Measurements from ENCODE around the gene FLT1.

Gene FLT1

DNA sequence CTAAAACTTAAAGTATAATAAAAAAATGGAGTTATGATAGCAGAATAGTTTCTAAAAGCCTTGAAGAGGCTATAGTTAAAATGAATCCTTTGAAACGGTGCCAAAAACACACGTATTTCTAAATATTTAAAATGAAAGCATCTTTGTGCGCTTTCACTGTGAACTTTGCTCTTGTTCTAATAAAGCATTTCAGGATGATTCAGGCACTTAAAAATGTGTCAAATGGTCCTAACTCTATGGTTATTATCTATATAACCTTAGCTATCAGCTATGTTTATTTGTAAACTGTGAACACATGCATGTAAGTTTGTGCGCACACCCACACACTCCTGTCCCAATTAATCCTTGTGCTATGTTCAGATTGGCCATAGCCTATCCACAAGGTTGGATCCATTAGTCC is 124.5 kb downstream of the FLT1 start:
- no peak for DNase-seq (ENCODE audit: low read depth in 1 of 2, low spot score in 1 of 2)
- in situ Hi-C loops (cut with HindIII; ENCODE audit: low pct_unique_long_range_greater_than_20kb, low sequenced_read_pairs): no loop called here
- TF ChIP-seq JUND (IDR thresholded peaks at IDR 0.05; ENCODE audit: low read depth): no peak

DNA sequence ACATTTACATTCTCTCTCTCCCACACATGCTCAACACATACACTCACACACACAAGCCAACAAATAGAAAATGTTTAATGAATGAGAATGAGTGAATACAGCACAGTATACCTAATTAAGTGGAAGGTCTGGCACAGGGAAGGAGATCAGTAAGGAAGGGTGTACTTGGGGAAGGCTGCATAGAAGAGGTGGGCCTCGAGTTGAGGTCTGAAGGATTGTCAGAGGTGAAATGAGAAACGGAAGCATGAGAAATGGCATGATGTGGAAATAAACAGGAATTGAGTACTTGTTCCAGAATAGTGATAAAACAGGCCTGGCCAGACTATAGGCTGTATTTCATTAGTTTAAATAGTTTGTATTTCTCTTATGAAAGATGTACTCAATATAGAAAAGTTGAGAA is 136.2 kb downstream of the FLT1 start:
- DNase-seq (ENCODE audit: low read depth in 1 of 2, low spot score in 1 of 2): no peak
- in situ Hi-C loops (cut with HindIII; ENCODE audit: low pct_unique_long_range_greater_than_20kb, low sequenced_read_pairs): no loop called here
- TF ChIP-seq JUND (IDR thresholded peaks at IDR 0.05; ENCODE audit: low read depth): no peak

DNA sequence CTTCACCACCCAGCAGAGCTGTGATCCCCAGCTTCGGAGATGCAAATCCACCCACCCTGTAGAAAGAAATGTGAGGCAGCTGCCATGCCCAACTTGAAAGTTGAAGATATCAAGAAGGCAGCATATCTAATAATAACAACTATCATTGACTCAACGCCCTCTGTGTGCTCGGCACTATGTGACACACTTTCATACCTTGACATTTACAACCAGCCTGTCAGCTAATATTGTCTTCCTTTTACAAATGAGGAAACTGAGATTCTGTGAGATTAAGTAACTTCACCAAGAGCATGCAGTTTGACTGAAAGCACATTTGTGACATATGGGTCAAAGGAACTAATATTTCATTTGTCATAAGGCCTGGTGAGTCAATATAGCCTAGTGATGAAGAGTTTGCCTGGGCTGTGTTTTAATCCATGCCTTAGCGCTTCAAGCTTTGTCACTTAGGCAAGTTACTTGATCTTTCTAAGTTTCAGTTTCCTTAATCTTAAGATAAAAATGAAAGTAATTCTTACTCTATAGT is 137.0 kb downstream of the FLT1 start:
- in situ Hi-C loops (cut with HindIII; ENCODE audit: low pct_unique_long_range_greater_than_20kb, low sequenced_read_pairs): no loop called here
- DNase-seq (ENCODE audit: low read depth in 1 of 2, low spot score in 1 of 2): peak in 1 of 2 experiments; percentile 15
- no peak for TF ChIP-seq JUND (IDR thresholded peaks at IDR 0.05; ENCODE audit: low read depth)

DNA sequence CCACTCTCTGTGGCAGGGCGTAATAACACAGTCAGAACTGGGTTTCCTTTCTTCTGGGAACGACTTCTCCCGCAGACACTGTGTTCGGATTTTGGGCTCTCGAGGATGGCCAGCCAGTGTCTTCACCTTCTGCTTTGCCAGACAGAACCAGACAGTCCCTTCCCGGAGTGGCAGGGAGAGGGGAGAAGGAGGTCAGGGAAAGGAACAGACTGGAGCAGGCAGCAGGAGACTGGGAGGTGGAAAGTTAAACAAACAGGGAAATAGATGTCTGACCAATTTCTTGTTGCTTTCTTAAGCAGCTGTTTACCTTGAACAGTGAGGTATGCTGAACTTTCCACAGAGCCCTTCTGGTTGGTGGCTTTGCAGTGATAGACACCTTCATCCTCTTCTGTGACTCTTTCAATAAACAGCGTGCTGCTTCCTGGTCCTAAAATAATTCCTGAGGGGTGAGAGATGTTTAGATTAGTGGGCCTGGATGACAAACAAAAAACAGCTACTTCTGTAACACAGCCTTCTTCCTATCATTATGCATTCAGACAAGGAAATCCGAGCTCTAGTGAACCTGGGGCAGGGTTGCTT is 137.6 kb downstream of the FLT1 start:
- no peak for TF ChIP-seq JUND (IDR thresholded peaks at IDR 0.05; ENCODE audit: low read depth)
- peak in 1 of 2 experiments; percentile 75 for DNase-seq (ENCODE audit: low read depth in 1 of 2, low spot score in 1 of 2)
- in situ Hi-C loops (cut with HindIII; ENCODE audit: low pct_unique_long_range_greater_than_20kb, low sequenced_read_pairs): no loop called here

DNA sequence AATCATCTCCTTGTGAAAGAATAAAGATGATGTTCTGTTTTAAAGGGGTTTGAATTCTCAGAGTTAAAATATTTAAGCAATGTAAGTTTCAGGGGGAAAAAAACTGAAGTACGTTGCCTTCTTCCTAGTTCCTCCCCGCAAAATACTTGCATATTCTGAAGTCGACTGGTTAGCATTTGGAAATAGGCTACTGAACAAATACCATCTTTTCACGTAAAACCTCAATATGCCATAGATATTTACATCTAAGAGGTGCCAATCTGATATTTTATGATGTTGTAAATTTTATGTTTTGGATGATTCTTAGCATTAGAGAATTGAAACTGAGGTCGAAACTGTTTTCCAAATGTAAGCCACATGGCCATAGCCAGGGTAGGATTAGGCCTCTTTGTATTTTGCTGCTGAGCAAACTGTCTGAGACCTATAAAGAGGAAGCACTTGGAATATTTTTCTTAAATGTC is 138.3 kb downstream of the FLT1 start:
- in situ Hi-C loops (cut with HindIII; ENCODE audit: low pct_unique_long_range_greater_than_20kb, low sequenced_read_pairs): no loop called here
- DNase-seq (ENCODE audit: low read depth in 1 of 2, low spot score in 1 of 2): no peak
- TF ChIP-seq JUND (IDR thresholded peaks at IDR 0.05; ENCODE audit: low read depth): no peak

DNA sequence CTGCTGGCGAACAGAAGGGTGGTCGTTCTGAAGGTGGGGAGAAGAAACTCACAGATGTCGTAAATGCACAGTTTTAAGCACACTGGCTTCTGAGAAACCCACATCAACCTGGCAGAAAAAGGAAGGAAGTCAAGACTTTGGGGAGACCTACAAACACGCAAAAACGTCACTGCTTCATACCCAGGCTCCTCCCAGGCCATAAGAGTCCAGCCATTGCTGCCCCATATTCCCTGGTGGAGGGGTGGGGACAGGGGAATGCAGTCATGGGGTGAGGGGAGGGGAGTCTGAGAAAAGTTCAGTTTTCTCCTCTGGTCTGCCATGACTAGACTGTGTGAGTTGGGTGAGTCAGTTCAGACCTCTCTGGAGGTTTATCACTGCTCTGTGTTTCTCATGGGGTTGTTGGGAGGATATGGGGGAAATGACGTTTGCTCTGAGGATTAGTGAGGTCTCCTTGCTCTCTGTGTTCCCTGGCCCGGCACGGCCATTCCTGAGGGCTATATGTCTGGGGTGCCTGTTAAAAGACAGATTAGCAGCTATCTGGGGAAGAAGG is 139.0 kb downstream of the FLT1 start:
- no peak for DNase-seq (ENCODE audit: low read depth in 1 of 2, low spot score in 1 of 2)
- TF ChIP-seq JUND (IDR thresholded peaks at IDR 0.05; ENCODE audit: low read depth): no peak
- in situ Hi-C loops (cut with HindIII; ENCODE audit: low pct_unique_long_range_greater_than_20kb, low sequenced_read_pairs): no loop called here

DNA sequence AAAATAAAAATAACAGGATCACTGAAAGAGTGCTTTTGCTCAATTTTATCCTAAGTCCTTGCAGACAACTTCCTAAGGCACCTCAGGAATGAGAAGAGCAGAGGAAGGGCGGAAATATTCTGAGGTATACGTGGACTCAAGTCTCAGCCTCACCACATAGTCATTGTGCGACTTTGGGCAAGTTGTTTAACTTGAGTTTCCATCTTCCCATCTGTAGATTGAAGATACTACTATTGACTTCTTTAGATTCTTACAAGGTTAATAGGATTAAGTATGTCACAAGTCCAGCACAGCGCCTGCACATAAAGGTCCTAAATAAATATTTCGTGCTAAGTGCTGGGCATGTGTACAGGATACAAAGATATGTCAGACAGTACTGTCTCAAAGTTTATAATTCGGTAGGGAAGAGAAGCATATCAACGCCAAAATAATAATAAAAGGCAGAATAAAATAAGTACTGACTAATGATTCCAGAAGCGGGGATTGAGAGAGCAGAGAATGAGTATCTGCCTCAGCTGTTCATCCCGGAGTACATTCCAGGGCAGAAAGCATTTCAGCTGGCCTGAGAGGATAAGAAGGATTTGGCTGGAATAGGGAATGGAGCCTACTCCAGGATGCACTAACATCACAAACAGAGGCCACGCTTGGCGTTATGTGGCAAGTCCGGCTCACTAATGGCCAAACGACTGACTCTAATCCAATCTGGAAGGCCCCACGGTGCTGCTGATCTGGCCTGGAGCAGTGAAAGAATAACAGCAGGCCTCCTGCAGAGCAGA is 139.7 kb downstream of the FLT1 start:
- in situ Hi-C loops (cut with HindIII; ENCODE audit: low pct_unique_long_range_greater_than_20kb, low sequenced_read_pairs): no loop called here
- TF ChIP-seq JUND (IDR thresholded peaks at IDR 0.05; ENCODE audit: low read depth): no peak
- peak in 1 of 2 experiments; percentile 17 for DNase-seq (ENCODE audit: low read depth in 1 of 2, low spot score in 1 of 2)

DNA sequence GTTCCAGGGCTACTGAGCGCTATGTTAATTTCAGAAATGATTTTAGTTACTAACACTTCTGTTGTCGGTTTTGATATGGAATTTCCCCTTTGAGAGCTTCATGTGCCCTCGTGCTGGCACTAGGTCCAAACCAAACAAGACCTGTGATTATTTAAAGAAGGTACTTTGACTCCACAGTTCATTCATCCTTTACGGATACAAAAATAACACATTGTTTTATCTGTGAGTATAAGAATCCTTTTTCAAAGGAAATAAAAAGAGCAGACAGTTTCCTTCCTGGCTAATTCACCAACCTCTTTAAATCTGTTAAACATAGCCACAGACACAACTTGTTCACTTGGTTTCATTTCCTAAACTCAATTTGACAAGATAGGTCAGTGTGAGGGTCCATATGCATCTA is 141.2 kb downstream of the FLT1 start:
- in situ Hi-C loops (cut with HindIII; ENCODE audit: low pct_unique_long_range_greater_than_20kb, low sequenced_read_pairs): no loop called here
- TF ChIP-seq JUND (IDR thresholded peaks at IDR 0.05; ENCODE audit: low read depth): no peak
- no peak for DNase-seq (ENCODE audit: low read depth in 1 of 2, low spot score in 1 of 2)

DNA sequence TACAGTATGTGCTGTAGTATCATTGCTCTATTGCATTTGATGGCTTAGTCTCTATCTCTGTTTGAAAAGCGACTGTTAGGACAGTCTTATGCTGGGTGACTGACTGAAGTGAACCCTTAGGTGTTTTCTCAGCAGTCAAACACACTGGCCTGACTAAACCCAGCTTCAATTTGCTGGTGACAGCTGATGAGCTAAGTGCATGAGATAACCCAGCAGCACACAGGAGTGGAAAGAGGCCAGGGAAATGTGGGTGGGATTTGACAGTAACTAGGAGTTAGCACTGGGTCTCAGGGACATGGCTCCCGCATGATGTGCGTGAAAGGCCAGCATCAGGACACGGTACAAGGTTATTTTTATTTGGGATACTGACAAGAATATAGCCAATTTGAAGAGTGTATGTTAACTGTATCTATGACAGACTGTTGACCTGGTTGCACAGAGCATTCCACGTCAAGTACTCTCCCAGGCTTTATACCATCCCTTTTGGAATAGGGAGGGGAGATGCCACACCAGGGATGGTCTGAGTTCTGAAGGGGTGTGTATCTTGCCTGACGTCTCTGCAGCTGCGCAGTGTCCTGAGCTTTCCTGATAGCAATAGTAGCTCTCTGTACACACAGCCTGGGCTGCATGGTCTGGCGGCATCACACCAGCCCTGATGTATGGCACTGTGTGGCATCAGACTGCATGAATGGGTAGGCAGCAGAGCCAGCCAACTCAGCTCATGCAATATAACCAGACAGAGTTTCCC is 144.8 kb downstream of the FLT1 start:
- in situ Hi-C loops (cut with HindIII; ENCODE audit: low pct_unique_long_range_greater_than_20kb, low sequenced_read_pairs): no loop called here
- TF ChIP-seq JUND (IDR thresholded peaks at IDR 0.05; ENCODE audit: low read depth): no peak
- no peak for DNase-seq (ENCODE audit: low read depth in 1 of 2, low spot score in 1 of 2)

DNA sequence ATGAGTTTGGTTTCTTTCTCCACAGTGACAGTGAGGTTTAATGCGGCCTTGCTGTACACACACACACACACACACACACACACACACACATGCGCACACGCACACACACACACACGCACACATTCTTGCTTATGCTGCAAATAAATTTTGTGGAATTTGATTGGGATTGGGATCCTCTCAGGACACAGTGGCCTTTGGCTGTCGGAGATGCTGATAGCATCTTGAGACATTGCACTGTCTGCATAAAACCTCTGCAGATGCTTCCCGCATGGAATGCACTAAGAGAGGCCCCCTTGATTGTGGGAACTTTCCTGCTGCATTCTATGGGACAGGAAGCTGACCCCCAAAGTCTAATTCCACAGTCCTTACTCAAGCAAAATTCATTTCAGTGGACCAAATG is 145.6 kb downstream of the FLT1 start:
- in situ Hi-C loops (cut with HindIII; ENCODE audit: low pct_unique_long_range_greater_than_20kb, low sequenced_read_pairs): no loop called here
- no peak for DNase-seq (ENCODE audit: low read depth in 1 of 2, low spot score in 1 of 2)
- TF ChIP-seq JUND (IDR thresholded peaks at IDR 0.05; ENCODE audit: low read depth): no peak

DNA sequence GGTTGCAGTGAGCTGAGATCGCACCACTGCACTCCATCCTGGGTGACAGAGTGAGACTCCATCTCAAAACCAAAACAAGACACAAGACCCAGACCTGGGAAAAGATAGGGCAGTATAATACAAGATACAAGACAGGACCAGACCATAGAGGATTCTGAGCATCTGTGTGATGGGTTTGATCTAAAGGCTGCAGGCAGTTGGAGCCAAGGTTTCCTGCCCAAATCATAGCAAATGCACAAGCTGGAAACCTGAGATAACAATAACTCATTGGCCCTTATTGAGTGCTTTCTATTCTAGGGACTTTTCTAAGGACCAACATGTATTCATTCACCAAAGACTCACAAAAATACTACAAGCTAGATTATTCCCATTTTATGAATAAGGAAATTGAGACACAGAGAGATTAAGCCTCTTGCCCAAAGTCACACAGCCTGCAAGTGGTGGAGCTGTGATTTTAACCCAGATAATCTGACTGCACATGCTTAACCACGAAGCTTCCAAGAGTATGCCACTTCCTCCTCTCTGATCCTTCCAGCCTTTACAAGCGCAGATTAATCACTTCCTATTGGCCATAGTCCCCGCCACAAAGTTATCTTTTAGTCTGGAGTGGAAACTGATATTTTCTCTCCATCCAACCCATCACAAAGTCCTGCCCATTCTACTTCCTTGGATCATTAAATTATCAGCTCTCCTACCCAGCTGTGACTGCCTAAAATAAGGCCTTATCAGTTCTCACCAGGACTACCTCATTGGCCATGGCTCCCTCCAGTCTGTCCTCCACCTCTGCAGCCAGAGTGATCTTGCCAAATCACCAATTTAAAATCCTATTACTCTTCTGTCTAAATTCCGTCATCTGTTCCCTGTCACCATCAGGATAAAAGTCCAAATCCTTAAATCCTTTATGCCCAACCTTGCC is 147.2 kb downstream of the FLT1 start:
- in situ Hi-C loops (cut with HindIII; ENCODE audit: low pct_unique_long_range_greater_than_20kb, low sequenced_read_pairs): no loop called here
- no peak for DNase-seq (ENCODE audit: low read depth in 1 of 2, low spot score in 1 of 2)
- no peak for TF ChIP-seq JUND (IDR thresholded peaks at IDR 0.05; ENCODE audit: low read depth)

DNA sequence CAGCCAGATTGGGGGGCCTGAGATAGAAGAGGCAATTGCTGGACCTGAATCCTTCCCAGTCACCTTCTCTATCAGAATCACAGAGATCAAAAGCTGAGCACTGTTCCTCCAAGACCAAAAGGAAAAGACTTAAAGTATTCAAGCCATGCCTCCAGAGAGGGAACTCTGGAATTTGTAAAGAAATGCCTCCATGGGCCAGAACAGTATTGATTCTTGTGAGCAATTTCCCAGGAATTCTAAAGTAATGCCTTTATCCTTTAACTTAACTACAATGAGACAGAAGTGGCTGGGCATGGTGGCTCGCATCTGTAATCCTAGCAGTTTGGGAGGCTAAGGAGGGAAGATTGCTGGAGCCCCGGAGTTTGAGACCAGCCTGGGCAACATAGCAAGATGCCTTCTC is 148.8 kb downstream of the FLT1 start:
- no peak for TF ChIP-seq JUND (IDR thresholded peaks at IDR 0.05; ENCODE audit: low read depth)
- DNase-seq (ENCODE audit: low read depth in 1 of 2, low spot score in 1 of 2): no peak
- in situ Hi-C loops (cut with HindIII; ENCODE audit: low pct_unique_long_range_greater_than_20kb, low sequenced_read_pairs): no loop called here
